Fibroblast of lung (primary cell): ENCODE data around the gene VPS35L. TPM values are rescaled to one million over a fixed set of nuclear protein-coding genes. Genes with fewer than 3 reads are reported as not detected.

ENCODE experiments used
- DNase-seq, 2 donors: peaks; one replicate each; pipeline versions ENCODE4 v3.0.0 to v3.0.0-alpha.2; 2010; ENCODE audit warnings: low read depth in 2 of 2
- H2AFZ ChIP-seq: 2 replicates; pipeline ENCODE4 v1.5.1; 2012; ENCODE audit warnings: low read length, control low read depth, inconsistent platforms
- H3K27ac ChIP-seq: 2 replicates; pipeline ENCODE4 v1.5.1; 2011; ENCODE audit warnings: low read length, control low read depth; ENCODE audit not compliant: insufficient read depth
- H3K27me3 ChIP-seq: 2 replicates; pipeline ENCODE4 v1.5.1; 2011; ENCODE audit warnings: mild to moderate bottlenecking, low read length; ENCODE audit not compliant: control insufficient read depth, insufficient read depth
- H3K36me3 ChIP-seq: 2 replicates; pipeline ENCODE4 v1.5.1; 2011; ENCODE audit warnings: low read length; ENCODE audit not compliant: control insufficient read depth, insufficient read depth
- H3K4me1 ChIP-seq: 2 replicates; pipeline ENCODE4 v1.5.1; 2011; ENCODE audit warnings: low read length; ENCODE audit not compliant: control insufficient read depth, insufficient read depth; ENCODE audit errors: extremely low read depth
- H3K4me2 ChIP-seq: 2 replicates; pipeline ENCODE4 v1.5.1; 2011; ENCODE audit warnings: low read length, control low read depth; ENCODE audit not compliant: insufficient read depth; ENCODE audit errors: extremely low read depth
- H3K4me3 ChIP-seq, 4 experiments: fragments of 200-600 bp in 1 of 4; sonication (generic) in 1 of 4; replicated peaks in 1 of 4; 2 replicates each; pipeline ENCODE4 v1.5.1; 2011 to 2016; ENCODE audit warnings: low read length in 4 of 4, low read depth in 3 of 4, mild to moderate bottlenecking in 3 of 4, control low read depth in 2 of 4, inconsistent platforms in 1 of 4, mixed read lengths in 1 of 4; ENCODE audit not compliant: insufficient read depth in 1 of 4; ENCODE audit errors: control extremely low read depth in 1 of 4
- H3K79me2 ChIP-seq: 2 replicates; pipeline ENCODE4 v1.5.1; 2012; ENCODE audit warnings: mild to moderate bottlenecking, low read length, inconsistent platforms; ENCODE audit not compliant: control insufficient read depth, insufficient read depth
- H3K9ac ChIP-seq: 2 replicates; pipeline ENCODE4 v1.5.1; 2011; ENCODE audit warnings: mild to moderate bottlenecking, low read length, control low read depth; ENCODE audit not compliant: insufficient read depth
- H3K9me3 ChIP-seq: 2 replicates; pipeline ENCODE4 v1.5.1; 2012; ENCODE audit warnings: low read depth, low read length; ENCODE audit not compliant: control insufficient read depth, insufficient read depth
- H4K20me1 ChIP-seq: 2 replicates; pipeline ENCODE4 v1.5.1; 2011; ENCODE audit warnings: low read length; ENCODE audit not compliant: control insufficient read depth, insufficient read depth; ENCODE audit errors: extremely low read depth
- EZH2 ChIP-seq: IDR thresholded peaks from 2 replicates; pipeline ENCODE4 v1.5.1; 2012; ENCODE audit warnings: low read length, control low read depth, mild to moderate bottlenecking; ENCODE audit errors: missing control alignments
- polyA plus RNA-seq, 2 donors: library from polyadenylated mRNA; depleted of rRNA in 1 of 2; stranded (reverse) in 1 of 2; unstranded in 1 of 2; fragments of >200 nt; gene quantifications; 2 replicates each; pipeline ENCODE4 v1.2.1, GENCODE V29; 2011 to 2012; ENCODE audit warnings: missing spikeins in 1 of 2
- total RNA-seq: library from RNA; depleted of rRNA; stranded (reverse); fragments of >200 nt; gene quantifications from 2 replicates; pipeline ENCODE4 v1.2.1, GENCODE V29; 2014
- TF ChIP-seq, protein P1 (sequence below), 2 donors: IDR thresholded peaks in 1 of 2; conservative IDR thresholded peaks in 1 of 2; 1 replicate in 1 of 2; 2 replicates in 1 of 2; pipeline ENCODE4 v1.5.1; 2011 to 2012; ENCODE audit warnings: low read length in 2 of 2, control low read depth in 1 of 2, inconsistent platforms in 1 of 2, low read depth in 1 of 2, mild to moderate bottlenecking in 1 of 2

The VPS35L gene
- total and polyA plus RNA-seq, 2 donors (not counting 1 experiment from before 2014, with no cell fraction given), result 46.7 to 54.7 TPM

- no peak overlapping the region for H3K4me3 ChIP-seq
Observed at GRCh38 chr16:19567560-19567959, 12.1 kb downstream of the VPS35L start.

DNA sequence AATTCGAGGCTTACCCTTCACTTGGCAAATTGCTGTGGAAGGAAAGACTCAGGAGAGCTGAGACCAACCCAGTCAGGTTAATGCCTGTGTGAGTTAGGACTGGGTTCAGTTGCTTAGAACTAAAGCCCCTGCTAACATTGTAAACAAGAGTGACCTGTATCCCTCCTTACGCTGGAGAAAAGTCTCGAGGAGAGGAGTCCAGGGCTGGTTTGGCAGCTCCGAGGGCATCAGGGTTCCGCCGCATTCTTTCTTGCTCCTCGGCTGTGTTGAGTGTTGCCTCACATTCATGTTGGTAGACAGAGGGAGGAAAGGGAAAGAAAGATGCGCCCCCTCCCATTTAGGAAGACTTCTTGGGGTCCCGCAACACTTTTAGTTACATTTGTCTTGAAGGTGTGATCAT, 18.5 kb downstream of the VPS35L start:
- Histone ChIP-seq H3K9ac (no peak overlapping the region), H3K4me2 (no peak overlapping the region), H3K4me1 (no peaks in the 10 kb centered on the region), H3K4me3 (no peak overlapping the region), H3K36me3 (peaks cover 4% of the 10 kb centered on the region), H3K9me3 (no peaks in the 10 kb centered on the region), H2AFZ (no peak overlapping the region), H3K79me2 (no peaks in the 10 kb centered on the region), H4K20me1 (no peaks in the 10 kb centered on the region), H3K27me3 (no peaks in the 10 kb centered on the region), H3K27ac (no peak overlapping the region)
- no peak for DNase-seq
- TF ChIP-seq, protein P1, sequence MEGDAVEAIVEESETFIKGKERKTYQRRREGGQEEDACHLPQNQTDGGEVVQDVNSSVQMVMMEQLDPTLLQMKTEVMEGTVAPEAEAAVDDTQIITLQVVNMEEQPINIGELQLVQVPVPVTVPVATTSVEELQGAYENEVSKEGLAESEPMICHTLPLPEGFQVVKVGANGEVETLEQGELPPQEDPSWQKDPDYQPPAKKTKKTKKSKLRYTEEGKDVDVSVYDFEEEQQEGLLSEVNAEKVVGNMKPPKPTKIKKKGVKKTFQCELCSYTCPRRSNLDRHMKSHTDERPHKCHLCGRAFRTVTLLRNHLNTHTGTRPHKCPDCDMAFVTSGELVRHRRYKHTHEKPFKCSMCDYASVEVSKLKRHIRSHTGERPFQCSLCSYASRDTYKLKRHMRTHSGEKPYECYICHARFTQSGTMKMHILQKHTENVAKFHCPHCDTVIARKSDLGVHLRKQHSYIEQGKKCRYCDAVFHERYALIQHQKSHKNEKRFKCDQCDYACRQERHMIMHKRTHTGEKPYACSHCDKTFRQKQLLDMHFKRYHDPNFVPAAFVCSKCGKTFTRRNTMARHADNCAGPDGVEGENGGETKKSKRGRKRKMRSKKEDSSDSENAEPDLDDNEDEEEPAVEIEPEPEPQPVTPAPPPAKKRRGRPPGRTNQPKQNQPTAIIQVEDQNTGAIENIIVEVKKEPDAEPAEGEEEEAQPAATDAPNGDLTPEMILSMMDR (conservative IDR thresholded peaks at IDR 0.05 in 1 of 2, IDR thresholded peaks at IDR 0.05 in 1 of 2; ENCODE audit: low read depth in 1 of 2, low read length in 2 of 2), result no peak
- no peak for TF ChIP-seq EZH2

More at GRCh38 chr16:19567560-19567959, 12.1 kb downstream of the VPS35L start:
- Histone ChIP-seq H3K27me3 (no peaks in the 10 kb centered on the region), H4K20me1 (no peaks in the 10 kb centered on the region), H3K9me3 (no peaks in the 10 kb centered on the region), H3K79me2 (no peaks in the 10 kb centered on the region), H3K27ac (no peak overlapping the region), H3K4me2 (no peak overlapping the region), H3K4me1 (no peaks in the 10 kb centered on the region), H3K36me3 (peaks cover 6% of the 10 kb centered on the region), H3K9ac (no peak overlapping the region), H2AFZ (no peak overlapping the region)
- TF ChIP-seq EZH2, result no peak
- TF ChIP-seq, protein P1 (conservative IDR thresholded peaks at IDR 0.05 in 1 of 2, IDR thresholded peaks at IDR 0.05 in 1 of 2; ENCODE audit: low read depth in 1 of 2, low read length in 2 of 2), result no peak
- DNase-seq, result no peak

DNA sequence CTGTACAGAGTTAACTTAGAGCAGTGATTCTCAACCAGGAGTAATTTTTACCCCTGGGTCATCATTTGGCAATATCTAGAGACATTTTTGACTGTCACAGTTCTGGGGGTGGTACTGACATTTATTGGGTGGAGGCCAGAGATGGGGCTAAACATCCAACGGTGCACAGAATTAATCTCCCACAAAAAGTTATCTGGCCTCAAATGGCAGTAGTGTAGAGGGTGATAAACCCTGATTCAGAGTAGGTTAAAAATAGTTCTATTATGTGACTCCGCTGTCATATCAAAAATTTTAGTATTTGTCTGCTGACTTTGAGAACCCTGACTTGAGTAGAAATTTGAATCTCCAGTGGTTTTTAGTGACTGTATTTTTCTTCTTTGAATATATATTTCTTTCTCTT, 19.1 kb downstream of the VPS35L start:
- DNase-seq, result no peak
- H3K36me3 ChIP-seq, result peaks cover 4% of the 10 kb centered on the region
- no peaks in the 10 kb centered on the region for H3K79me2 ChIP-seq
- H3K27me3 ChIP-seq, result no peaks in the 10 kb centered on the region
- H3K9ac ChIP-seq, result no peak overlapping the region
- TF ChIP-seq, protein P1 (conservative IDR thresholded peaks at IDR 0.05 in 1 of 2, IDR thresholded peaks at IDR 0.05 in 1 of 2; ENCODE audit: low read depth in 1 of 2, low read length in 2 of 2), result no peak
- TF ChIP-seq EZH2, result no peak
- H3K9me3 ChIP-seq, result no peaks in the 10 kb centered on the region
- H3K4me2 ChIP-seq, result no peak overlapping the region
- H3K27ac ChIP-seq, result no peak overlapping the region
- no peak overlapping the region for H2AFZ ChIP-seq
- no peak overlapping the region for H3K4me3 ChIP-seq
- H4K20me1 ChIP-seq, result no peaks in the 10 kb centered on the region
- H3K4me1 ChIP-seq, result no peaks in the 10 kb centered on the region
